D721Med (cell line): ENCODE measurements around the gene PRKG1.
"Not testable (repeated sequence)": the region's sequence is repeated elsewhere in the genome, so short reads cannot be mapped to it uniquely, and the experiment has no call there.

ENCODE experiments used
- DNase-seq: peaks from one replicate; pipeline ENCODE4 v3.0.0; 2011; ENCODE audit warnings: low spot score; ENCODE audit not compliant: insufficient read length
- FAIRE-seq: peaks from 2 replicates; lab custom pipeline; 2011; peaks lifted over from hg19 to GRCh38; lab: Jason Lieb, UNC
- CTCF ChIP-seq: IDR thresholded peaks from 2 replicates; pipeline ENCODE4 v1.5.1; 2012; ENCODE audit warnings: mild to moderate bottlenecking, control low read depth; ENCODE audit not compliant: insufficient read depth; ENCODE audit errors: missing control alignments

PRKG1 gene

GRCh38 chr10:51144161-51144781 is 70.0 kb downstream of the PRKG1 start:
- FAIRE-seq (no peak), DNase-seq (no peak)
- TF ChIP-seq CTCF = no peak

GRCh38 chr10:51145375-51145774 is 71.1 kb downstream of the PRKG1 start:
- no peak for TF ChIP-seq CTCF
- DNase-seq = no peak
- no peak for FAIRE-seq

- DNase-seq = no peak
- TF ChIP-seq CTCF = no peak
- no peak for FAIRE-seq
Measured at GRCh38 chr10:51147644-51148399, 73.5 kb downstream of the PRKG1 start.

GRCh38 chr10:51156926-51157325 is 82.6 kb downstream of the PRKG1 start:
- no peak for TF ChIP-seq CTCF
- FAIRE-seq = no peak

GRCh38 chr10:51158832-51159231 is 84.5 kb downstream of the PRKG1 start:
- FAIRE-seq = no peak
- no peak for DNase-seq
- TF ChIP-seq CTCF = no peak

More at GRCh38 chr10:51156926-51157325, 82.6 kb downstream of the PRKG1 start:
- no peak for DNase-seq

- no peak for DNase-seq
- no peak for FAIRE-seq
- no peak for TF ChIP-seq CTCF
Measured at GRCh38 chr10:51159841-51160240, 85.6 kb downstream of the PRKG1 start.

- TF ChIP-seq CTCF = no peak
- no peak for FAIRE-seq
Measured at GRCh38 chr10:51162002-51162401, 87.7 kb downstream of the PRKG1 start.

GRCh38 chr10:51163380-51164049 is 89.2 kb downstream of the PRKG1 start:
- not testable (repeated sequence) for FAIRE-seq

More at GRCh38 chr10:51162002-51162401, 87.7 kb downstream of the PRKG1 start:
- DNase-seq = no peak

More at GRCh38 chr10:51163380-51164049, 89.2 kb downstream of the PRKG1 start:
- DNase-seq = not testable (repeated sequence)
